ENCODE results near the gene SUSD5.

DNA sequence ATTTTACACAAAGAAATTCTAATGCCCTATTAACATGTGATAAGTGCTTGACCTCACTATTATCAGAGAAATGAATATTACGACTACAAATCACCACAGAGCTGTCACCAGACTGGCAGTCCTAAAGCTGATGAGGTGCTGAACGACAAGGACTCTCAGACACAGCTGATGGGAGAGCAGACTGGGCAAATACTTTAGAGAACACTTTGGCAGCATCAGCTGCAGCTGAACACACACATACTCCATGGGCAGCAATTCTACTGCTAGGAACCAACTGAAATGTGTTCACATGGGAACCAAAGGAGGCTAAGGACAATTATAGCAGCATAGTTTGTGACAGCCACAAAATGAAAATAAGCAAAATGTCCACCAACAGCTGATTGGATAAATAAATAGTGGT lies 45.5 kb downstream of the SUSD5 start:
- TF ChIP-seq, protein P1, sequence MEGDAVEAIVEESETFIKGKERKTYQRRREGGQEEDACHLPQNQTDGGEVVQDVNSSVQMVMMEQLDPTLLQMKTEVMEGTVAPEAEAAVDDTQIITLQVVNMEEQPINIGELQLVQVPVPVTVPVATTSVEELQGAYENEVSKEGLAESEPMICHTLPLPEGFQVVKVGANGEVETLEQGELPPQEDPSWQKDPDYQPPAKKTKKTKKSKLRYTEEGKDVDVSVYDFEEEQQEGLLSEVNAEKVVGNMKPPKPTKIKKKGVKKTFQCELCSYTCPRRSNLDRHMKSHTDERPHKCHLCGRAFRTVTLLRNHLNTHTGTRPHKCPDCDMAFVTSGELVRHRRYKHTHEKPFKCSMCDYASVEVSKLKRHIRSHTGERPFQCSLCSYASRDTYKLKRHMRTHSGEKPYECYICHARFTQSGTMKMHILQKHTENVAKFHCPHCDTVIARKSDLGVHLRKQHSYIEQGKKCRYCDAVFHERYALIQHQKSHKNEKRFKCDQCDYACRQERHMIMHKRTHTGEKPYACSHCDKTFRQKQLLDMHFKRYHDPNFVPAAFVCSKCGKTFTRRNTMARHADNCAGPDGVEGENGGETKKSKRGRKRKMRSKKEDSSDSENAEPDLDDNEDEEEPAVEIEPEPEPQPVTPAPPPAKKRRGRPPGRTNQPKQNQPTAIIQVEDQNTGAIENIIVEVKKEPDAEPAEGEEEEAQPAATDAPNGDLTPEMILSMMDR (IDR thresholded peaks at IDR 0.05; ENCODE audit: insufficient read depth, low read length, poor library complexity, severe bottlenecking), result no peak
- no peak for TF ChIP-seq EZH2phosphoT487 (conservative IDR thresholded peaks at IDR 0.05; ENCODE audit: low read length)

Data from SU-DHL-6 (cell line).